Hematopoietic multipotent progenitor cell (in vitro differentiated cells): ENCODE data around the gene ORM2. TPM values are rescaled to one million over a fixed set of nuclear protein-coding genes. Genes with fewer than 3 reads are reported as not detected.
"Not testable (repeated sequence)": the region's sequence is repeated elsewhere in the genome, so short reads cannot be mapped to it uniquely, and the experiment has no call there.

ENCODE experiments used
- DNase-seq, 3 donors: peaks; one replicate each; pipeline ENCODE4 v3.0.0-alpha.2; 2011 to 2015; ENCODE audit warnings: low read depth in 2 of 3, low spot score in 2 of 3
- total RNA-seq: library from RNA; depleted of rRNA; stranded (reverse); fragments of >200 nt; gene quantifications from one replicate; pipeline ENCODE4 v1.2.3, GENCODE V29; 2012

Gene ORM2
- total RNA-seq, 1 donor = not detected

- not testable (repeated sequence) for DNase-seq
Observed at GRCh38 chr9:114328937-114329624, 588 bp upstream of the ORM2 start.

GRCh38 chr9:114330636-114331035, 967 bp downstream of the ORM2 start:
- DNase-seq = no peak

GRCh38 chr9:114331229-114332195, 1.8 kb downstream of the ORM2 start:
- not testable (repeated sequence) for DNase-seq

GRCh38 chr9:114332474-114333040, 2.9 kb downstream of the ORM2 start:
- not testable (repeated sequence) for DNase-seq

GRCh38 chr9:114333718-114334117, 4.0 kb downstream of the ORM2 start:
- DNase-seq = not testable (repeated sequence)

GRCh38 chr9:114334490-114334889, 4.8 kb downstream of the ORM2 start:
- DNase-seq = no peak

GRCh38 chr9:114335745-114336144, 6.1 kb downstream of the ORM2 start:
- no peak for DNase-seq

- no peak for DNase-seq
Observed at GRCh38 chr9:114336157-114336556, 6.5 kb downstream of the ORM2 start.

GRCh38 chr9:114336699-114337395, 7.2 kb downstream of the ORM2 start:
- DNase-seq = no peak

- DNase-seq = no peak
Observed at GRCh38 chr9:114338187-114338586, 8.5 kb downstream of the ORM2 start.

- peak; percentile 35 to 55 (median 37) for DNase-seq
Observed at GRCh38 chr9:114339130-114339908, 9.7 kb downstream of the ORM2 start.

GRCh38 chr9:114341152-114341830, 11.6 kb downstream of the ORM2 start:
- DNase-seq = no peak

GRCh38 chr9:114341991-114342390, 12.3 kb downstream of the ORM2 start:
- no peak for DNase-seq

- DNase-seq = no peak
Observed at GRCh38 chr9:114342755-114343440, 13.2 kb downstream of the ORM2 start.

GRCh38 chr9:114343471-114344187, 14.0 kb downstream of the ORM2 start:
- no peak for DNase-seq

GRCh38 chr9:114344188-114344566, 14.5 kb downstream of the ORM2 start:
- DNase-seq = no peak

- no peak for DNase-seq
Observed at GRCh38 chr9:114344692-114345091, 15.0 kb downstream of the ORM2 start.

GRCh38 chr9:114345493-114346065, 15.9 kb downstream of the ORM2 start:
- no peak for DNase-seq
